ENCODE measurements around the gene ADAMTS16. TPM values are rescaled to one million over a fixed set of nuclear protein-coding genes. Genes with fewer than 3 reads are reported as not detected.

ADAMTS16 gene
- total and polyA plus RNA-seq, 7 donors = under 0.01 to 5.3 (median 0.16) TPM; not detected in 2

GRCh38 chr5:5209510-5210286 is 69.6 kb downstream of the ADAMTS16 start:
- Histone ChIP-seq H3K27ac (no peak overlapping the region), H3K4me1 (no peaks in the 10 kb centered on the region), H3K4me3 (no peak overlapping the region), H3K27me3 (no peaks in the 10 kb centered on the region), H3K9me3 (no peaks in the 10 kb centered on the region), H3K36me3 (no peaks in the 10 kb centered on the region)
- TF ChIP-seq, protein P1, sequence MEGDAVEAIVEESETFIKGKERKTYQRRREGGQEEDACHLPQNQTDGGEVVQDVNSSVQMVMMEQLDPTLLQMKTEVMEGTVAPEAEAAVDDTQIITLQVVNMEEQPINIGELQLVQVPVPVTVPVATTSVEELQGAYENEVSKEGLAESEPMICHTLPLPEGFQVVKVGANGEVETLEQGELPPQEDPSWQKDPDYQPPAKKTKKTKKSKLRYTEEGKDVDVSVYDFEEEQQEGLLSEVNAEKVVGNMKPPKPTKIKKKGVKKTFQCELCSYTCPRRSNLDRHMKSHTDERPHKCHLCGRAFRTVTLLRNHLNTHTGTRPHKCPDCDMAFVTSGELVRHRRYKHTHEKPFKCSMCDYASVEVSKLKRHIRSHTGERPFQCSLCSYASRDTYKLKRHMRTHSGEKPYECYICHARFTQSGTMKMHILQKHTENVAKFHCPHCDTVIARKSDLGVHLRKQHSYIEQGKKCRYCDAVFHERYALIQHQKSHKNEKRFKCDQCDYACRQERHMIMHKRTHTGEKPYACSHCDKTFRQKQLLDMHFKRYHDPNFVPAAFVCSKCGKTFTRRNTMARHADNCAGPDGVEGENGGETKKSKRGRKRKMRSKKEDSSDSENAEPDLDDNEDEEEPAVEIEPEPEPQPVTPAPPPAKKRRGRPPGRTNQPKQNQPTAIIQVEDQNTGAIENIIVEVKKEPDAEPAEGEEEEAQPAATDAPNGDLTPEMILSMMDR (IDR thresholded peaks at IDR 0.05) = no peak
- TF ChIP-seq POLR2AphosphoS5 (IDR thresholded peaks at IDR 0.05) (no peak), EP300 (IDR thresholded peaks at IDR 0.05) (no peak), POLR2A (IDR thresholded peaks at IDR 0.05) (no peak)
- no peak for DNase-seq
- WGBS, 2 donors = 49% methylated on average over 5 of the region's 5 CpGs
- intact Hi-C loops (cut with DNase I) = no loop called here

GRCh38 chr5:5217371-5217770 is 77.2 kb downstream of the ADAMTS16 start:
- no peaks in the 10 kb centered on the region for H3K36me3 ChIP-seq
- 46 to 62% methylated on average over 1 of the region's 1 CpG for WGBS, 2 donors
- no peaks in the 10 kb centered on the region for H3K9me3 ChIP-seq
- intact Hi-C loops (cut with DNase I) = no loop called here
- TF ChIP-seq POLR2AphosphoS5 (IDR thresholded peaks at IDR 0.05) = no peak
- TF ChIP-seq EP300 (IDR thresholded peaks at IDR 0.05) = no peak
- TF ChIP-seq, protein P1 (IDR thresholded peaks at IDR 0.05) = no peak
- H3K27ac ChIP-seq = no peak overlapping the region
- H3K27me3 ChIP-seq = no peaks in the 10 kb centered on the region
- H3K4me3 ChIP-seq = no peak overlapping the region
- no peak for DNase-seq
- H3K4me1 ChIP-seq = no peaks in the 10 kb centered on the region

DNA sequence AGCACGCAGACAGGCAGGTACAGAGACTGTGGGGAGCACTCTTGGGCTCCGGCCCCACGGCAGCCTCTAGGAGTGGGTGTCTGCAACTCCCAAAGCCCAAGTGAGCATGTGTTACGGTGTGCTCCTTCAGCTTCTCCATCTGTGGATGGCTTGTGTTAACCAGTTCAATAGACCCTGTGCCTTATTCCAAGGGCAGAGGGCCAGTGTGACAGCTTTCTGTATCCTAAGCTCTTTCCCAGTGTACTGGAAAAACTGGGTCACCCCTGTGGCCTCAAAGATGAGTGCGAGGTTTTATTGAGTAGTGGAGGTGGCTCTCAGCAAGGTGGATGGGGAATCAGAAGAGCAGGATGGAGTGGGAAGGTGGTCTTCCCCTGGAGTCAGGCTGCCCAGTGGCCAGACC is 78.3 kb downstream of the ADAMTS16 start:
- TF ChIP-seq EP300 (IDR thresholded peaks at IDR 0.05) (no peak), POLR2A (IDR thresholded peaks at IDR 0.05) (no peak), POLR2AphosphoS5 (IDR thresholded peaks at IDR 0.05) (no peak)
- TF ChIP-seq, protein P1 (IDR thresholded peaks at IDR 0.05) = no peak
- no peak overlapping the region for H3K27ac ChIP-seq
- intact Hi-C loops (cut with DNase I) = no loop called here
- WGBS, 2 donors = 76 to 91% methylated on average over 5 of the region's 5 CpGs
- H3K36me3 ChIP-seq = no peaks in the 10 kb centered on the region
- no peak overlapping the region for H3K4me3 ChIP-seq
- H3K4me1 ChIP-seq = no peaks in the 10 kb centered on the region
- H3K27me3 ChIP-seq = no peaks in the 10 kb centered on the region
- no peak for DNase-seq
- no peaks in the 10 kb centered on the region for H3K9me3 ChIP-seq

DNA sequence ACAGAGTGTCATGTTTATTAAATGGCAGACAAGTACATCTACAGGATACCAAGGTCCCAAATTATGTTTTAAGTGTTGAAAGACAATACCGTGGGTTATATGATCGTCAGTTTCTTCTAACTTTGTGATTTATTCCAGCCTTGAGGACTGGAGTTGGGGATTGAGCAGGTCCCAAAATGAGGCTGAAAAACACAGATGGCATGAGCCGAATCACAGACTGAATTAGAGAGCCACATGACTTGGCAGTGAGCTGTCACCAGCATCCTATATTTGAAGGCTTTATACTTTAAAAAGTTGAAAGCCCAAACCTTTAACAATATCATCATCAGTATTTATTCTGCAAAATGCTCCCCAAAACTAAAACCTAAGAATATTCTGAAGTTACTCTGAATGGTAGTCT is 79.4 kb downstream of the ADAMTS16 start:
- intact Hi-C loops (cut with DNase I) = no loop called here
- TF ChIP-seq EP300 (IDR thresholded peaks at IDR 0.05) = no peak
- TF ChIP-seq POLR2AphosphoS5 (IDR thresholded peaks at IDR 0.05) = no peak
- no peak for TF ChIP-seq POLR2A (IDR thresholded peaks at IDR 0.05)
- TF ChIP-seq, protein P1 (IDR thresholded peaks at IDR 0.05) = no peak
- no peak for DNase-seq
- Histone ChIP-seq H3K4me1 (no peaks in the 10 kb centered on the region), H3K9me3 (no peaks in the 10 kb centered on the region), H3K27ac (no peak overlapping the region), H3K27me3 (no peaks in the 10 kb centered on the region), H3K36me3 (no peaks in the 10 kb centered on the region), H3K4me3 (no peak overlapping the region)
- WGBS, 2 donors = 87 to 92% methylated on average over 3 of the region's 3 CpGs
